Activated CD4-positive, alpha-beta memory T cell treated with anti-CD3 and anti-CD28 coated beads for 36 hours (primary cell): ENCODE results near the gene DOC2B. TPM values are rescaled to one million over a fixed set of nuclear protein-coding genes. Genes with fewer than 3 reads are reported as not detected.
"Not testable (repeated sequence)": the region's sequence is repeated elsewhere in the genome, so short reads cannot be mapped to it uniquely, and the experiment has no call there.

Experiments used
- CTCF ChIA-PET: fragments of 350-600 bp; sonication (Branson Sonifier 250); formaldehyde crosslinking; loops from one replicate; lab custom pipeline; 2021; ENCODE audit warnings: antibody characterized with exemption, inconsistent platforms; lab: Charles Lee
- POLR2A ChIA-PET: fragments of 350-600 bp; sonication (Branson Sonifier 250); formaldehyde crosslinking; loops from one replicate; lab custom pipeline; 2021; ENCODE audit warnings: antibody characterized with exemption; lab: Charles Lee
- DNase-seq: peaks from one replicate; pipeline ENCODE4 v3.0.0-alpha.2; 2020
- H3K27ac Mint-ChIP-seq: one replicate; pipeline ENCODE4 v1.8.0; 2021; ENCODE audit warnings: mixed read lengths
- H3K27me3 Mint-ChIP-seq: one replicate; pipeline ENCODE4 v1.8.0; 2021; ENCODE audit warnings: mixed read lengths
- H3K36me3 Mint-ChIP-seq: one replicate; pipeline ENCODE4 v1.8.0; 2021; ENCODE audit warnings: mixed read lengths
- H3K4me1 Mint-ChIP-seq: one replicate; pipeline ENCODE4 v1.8.0; 2021; ENCODE audit warnings: low read depth, mixed read lengths
- H3K4me3 Mint-ChIP-seq: one replicate; pipeline ENCODE4 v1.8.0; 2021; ENCODE audit warnings: mild to moderate bottlenecking, mixed read lengths
- H3K9me3 Mint-ChIP-seq: one replicate; pipeline ENCODE4 v1.8.0; 2021; ENCODE audit warnings: mixed read lengths
- intact Hi-C: fragments of 100-400 bp; cut with micrococcal nuclease; formaldehyde crosslinking; loops from one replicate; pipeline ENCODE4 v1.15.1; 2023
- total RNA-seq, 2 experiments: library from RNA; stranded (reverse); gene quantifications; one replicate each; pipeline ENCODE4 v1.2.3, GENCODE V29; 2021

The DOC2B gene
- total RNA-seq, 2 experiments from 2014 or later: 0.02 to 0.12 TPM

DNA sequence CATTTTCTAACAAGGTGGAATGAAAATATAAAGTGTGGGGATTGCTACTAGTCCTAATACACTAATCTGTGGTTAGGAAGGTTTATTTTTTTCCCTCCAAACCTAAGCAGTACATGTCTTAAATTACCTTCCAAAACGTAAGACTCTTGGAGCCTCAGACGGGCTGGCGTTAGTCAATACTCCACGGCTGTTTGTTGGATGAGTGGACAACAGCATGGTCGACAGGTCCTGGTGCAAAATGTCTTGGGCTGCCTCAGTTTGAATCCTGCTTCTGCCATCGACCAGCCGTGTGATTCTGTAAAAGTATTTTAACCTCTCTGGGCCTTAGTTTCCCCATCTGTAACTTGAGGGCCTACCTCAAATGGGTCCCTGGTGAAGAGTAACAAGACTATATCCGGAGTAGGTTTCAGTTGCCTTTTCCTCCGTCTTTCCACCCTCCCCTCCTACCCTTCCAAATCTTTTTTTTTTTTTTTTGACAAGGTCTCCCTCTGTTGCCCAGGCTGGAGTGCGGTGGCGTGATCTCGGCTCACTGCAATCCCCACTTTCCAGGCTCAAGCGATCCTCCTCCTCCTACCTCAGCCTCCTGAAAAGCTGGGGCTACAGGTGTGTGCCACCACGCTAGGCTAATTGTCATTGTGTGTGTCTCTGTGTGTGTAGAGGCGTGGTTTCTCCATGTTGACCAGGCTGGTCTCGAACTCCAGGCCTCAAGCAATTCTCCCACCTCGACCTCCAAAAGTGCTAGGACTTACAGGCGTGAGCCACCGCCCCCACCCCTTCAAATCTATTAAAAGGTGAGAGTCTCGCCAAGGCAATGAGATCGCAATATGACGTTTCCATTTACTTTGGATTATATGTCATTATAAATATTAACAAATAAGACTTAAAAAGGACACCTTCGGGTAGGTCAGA, 38.3 kb downstream of the DOC2B start:
- no peaks in the 10 kb centered on the region for H3K27me3 Mint-ChIP-seq
- intact Hi-C loops: no loop called here
- H3K4me3 Mint-ChIP-seq: no peak overlapping the region
- POLR2A ChIA-PET: no interaction called here
- DNase-seq: peak; percentile 6
- H3K4me1 Mint-ChIP-seq: peaks cover 2% of the 10 kb centered on the region
- CTCF ChIA-PET: interaction anchor here (1.3 kb wide), 1 partner anchor 856 kb away, joined by 3 read pairs; no protein-coding TSS in a partner anchor
- no peaks in the 10 kb centered on the region for H3K9me3 Mint-ChIP-seq
- no peaks in the 10 kb centered on the region for H3K36me3 Mint-ChIP-seq
- no peak overlapping the region for H3K27ac Mint-ChIP-seq

DNA sequence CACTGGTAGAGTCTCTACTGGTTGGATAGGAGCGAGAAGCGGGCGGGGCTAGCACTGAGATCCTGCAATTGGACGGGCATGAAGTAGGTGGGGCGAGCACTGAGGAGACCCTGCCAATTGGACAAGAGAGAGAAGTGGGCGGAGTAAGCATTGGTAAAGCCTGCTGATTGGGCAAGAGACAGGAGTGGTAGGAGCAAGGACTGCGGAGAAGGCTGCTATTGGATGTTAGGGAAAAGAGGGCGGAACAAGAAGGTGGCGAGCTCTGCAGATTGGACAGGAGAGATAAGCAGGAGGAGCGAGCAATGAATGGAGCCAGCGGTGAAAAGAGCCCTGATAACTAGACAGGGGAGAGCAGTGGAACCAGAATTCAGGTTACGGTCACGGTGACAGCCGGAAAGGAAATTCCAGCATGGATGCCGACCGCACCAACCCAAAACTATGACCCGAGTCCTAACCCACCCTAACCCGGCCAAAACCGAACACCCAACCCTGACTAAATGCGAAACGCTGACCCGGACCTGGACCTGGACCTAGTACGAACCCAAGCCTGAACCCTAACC, 39.3 kb downstream of the DOC2B start:
- DNase-seq: peak; percentile 54
- CTCF ChIA-PET: no interaction called here
- POLR2A ChIA-PET: no interaction called here
- no peaks in the 10 kb centered on the region for H3K9me3 Mint-ChIP-seq
- no peaks in the 10 kb centered on the region for H3K27me3 Mint-ChIP-seq
- peaks cover 2% of the 10 kb centered on the region for H3K4me1 Mint-ChIP-seq
- no peak overlapping the region for H3K27ac Mint-ChIP-seq
- no peaks in the 10 kb centered on the region for H3K36me3 Mint-ChIP-seq
- H3K4me3 Mint-ChIP-seq: no peak overlapping the region
- intact Hi-C loops: no loop called here

DNA sequence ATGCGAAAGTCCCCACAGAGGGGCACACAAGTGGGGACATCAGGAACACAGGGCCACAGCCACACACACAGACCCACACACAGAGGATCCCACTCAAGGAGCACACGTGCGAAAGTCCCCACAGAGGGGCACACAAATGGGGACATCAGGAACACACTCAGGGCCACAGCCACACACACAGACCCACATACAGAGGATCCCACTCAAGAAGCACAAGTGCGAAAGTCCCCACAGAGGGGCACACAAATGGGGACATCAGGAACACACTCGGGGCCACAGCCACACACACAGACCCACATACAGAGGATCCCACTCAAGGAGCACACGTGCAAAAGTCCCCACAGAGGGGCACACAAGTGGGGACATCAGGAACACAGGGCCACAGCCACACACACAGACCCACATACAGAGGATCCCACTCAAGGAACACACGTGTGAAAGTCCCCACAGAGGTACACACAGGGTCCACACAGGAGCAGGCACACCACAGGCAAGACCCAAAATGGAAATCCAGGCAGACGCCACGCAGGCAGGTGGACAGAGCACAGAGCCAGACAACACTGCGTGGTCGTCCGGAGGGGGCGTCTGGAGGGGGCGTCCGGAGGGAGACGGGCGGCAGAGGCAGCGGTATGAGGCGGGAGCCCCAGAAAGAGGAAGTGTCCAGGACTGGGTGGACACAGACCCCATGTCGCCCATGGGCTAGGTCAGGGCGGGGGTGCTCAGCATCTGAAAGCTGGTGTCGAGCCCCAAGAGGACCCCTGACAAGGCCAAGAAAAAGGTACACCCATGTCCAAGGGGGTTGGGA, 41.8 kb downstream of the DOC2B start:
- H3K4me1 Mint-ChIP-seq, H3K9me3 Mint-ChIP-seq, H3K4me3 Mint-ChIP-seq, H3K27me3 Mint-ChIP-seq, intact Hi-C loops, POLR2A ChIA-PET, CTCF ChIA-PET, H3K36me3 Mint-ChIP-seq, H3K27ac Mint-ChIP-seq: not testable (repeated sequence)
- peak; percentile 3 for DNase-seq

- intact Hi-C loops, H3K36me3 Mint-ChIP-seq, H3K9me3 Mint-ChIP-seq, H3K27me3 Mint-ChIP-seq, CTCF ChIA-PET, H3K27ac Mint-ChIP-seq, H3K4me1 Mint-ChIP-seq, POLR2A ChIA-PET, H3K4me3 Mint-ChIP-seq: not testable (repeated sequence)
- peak; percentile 4 for DNase-seq
Measured at GRCh38 chr17:137166-137807, 44.2 kb downstream of the DOC2B start, which contains the start of gene SCGB1C2. SCGB1C2 (plus strand) TSS chr17:137569; CDS start chr17:137591, 22 bp downstream.

GRCh38 chr17:136531-136930, 44.9 kb downstream of the DOC2B start:
- not testable (repeated sequence) for H3K4me3 Mint-ChIP-seq
- peak; percentile 86 for DNase-seq

DNA sequence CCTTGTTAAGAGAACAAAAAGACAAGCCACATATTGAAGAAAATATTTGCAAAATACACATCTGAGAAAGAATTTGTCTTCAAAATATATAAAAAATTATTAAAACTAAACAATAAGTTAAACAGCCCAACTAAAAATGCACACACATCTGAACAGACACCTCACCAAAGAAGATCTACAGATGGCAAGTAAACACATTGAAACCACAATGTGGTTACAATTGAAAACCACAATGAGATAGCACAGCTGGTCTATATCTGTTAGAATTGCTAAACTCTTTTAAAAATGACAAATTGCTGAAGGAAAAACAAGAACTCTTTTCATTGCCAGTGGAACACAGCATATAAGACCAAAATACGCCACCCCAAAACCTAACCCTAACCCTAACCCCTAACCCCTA, 45.6 kb downstream of the DOC2B start:
- H3K27me3 Mint-ChIP-seq, H3K36me3 Mint-ChIP-seq, CTCF ChIA-PET, H3K27ac Mint-ChIP-seq, POLR2A ChIA-PET, H3K4me3 Mint-ChIP-seq, intact Hi-C loops, DNase-seq, H3K9me3 Mint-ChIP-seq, H3K4me1 Mint-ChIP-seq: not testable (repeated sequence)

More at GRCh38 chr17:136531-136930, 44.9 kb downstream of the DOC2B start:
- POLR2A ChIA-PET, H3K9me3 Mint-ChIP-seq, CTCF ChIA-PET, H3K27ac Mint-ChIP-seq, intact Hi-C loops, H3K36me3 Mint-ChIP-seq, H3K27me3 Mint-ChIP-seq, H3K4me1 Mint-ChIP-seq: not testable (repeated sequence)

DNA sequence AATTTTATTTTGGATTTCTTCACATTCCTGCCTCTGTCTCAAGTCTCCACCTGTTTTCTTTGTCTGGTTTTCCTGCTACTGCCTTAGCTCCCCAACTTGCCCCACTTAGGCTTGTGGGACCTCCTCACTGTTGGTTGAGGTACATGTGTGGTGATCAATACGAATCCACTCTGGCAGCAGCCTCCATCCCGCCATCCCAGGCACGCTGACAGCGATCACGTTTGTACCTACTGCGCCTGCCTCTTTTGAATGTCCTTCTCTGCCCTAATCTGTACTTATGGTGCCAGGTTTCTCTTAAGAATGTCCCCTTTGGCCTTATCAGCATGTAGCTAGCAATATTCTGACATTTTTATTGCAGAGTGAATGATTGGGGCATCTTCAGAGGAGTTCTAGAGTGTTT, 46.4 kb downstream of the DOC2B start:
- CTCF ChIA-PET: not testable (repeated sequence)

GRCh38 chr17:134332-134785, 47.1 kb downstream of the DOC2B start:
- H3K4me1 Mint-ChIP-seq, H3K27me3 Mint-ChIP-seq, H3K9me3 Mint-ChIP-seq, POLR2A ChIA-PET, H3K4me3 Mint-ChIP-seq, CTCF ChIA-PET, H3K27ac Mint-ChIP-seq, H3K36me3 Mint-ChIP-seq, intact Hi-C loops: not testable (repeated sequence)
- peak; percentile 57 for DNase-seq

More for the DNA sequence above, 46.4 kb downstream of the DOC2B start:
- H3K9me3 Mint-ChIP-seq, H3K4me1 Mint-ChIP-seq, H3K27ac Mint-ChIP-seq, H3K27me3 Mint-ChIP-seq, H3K4me3 Mint-ChIP-seq, DNase-seq, intact Hi-C loops, H3K36me3 Mint-ChIP-seq, POLR2A ChIA-PET: not testable (repeated sequence)

DNA sequence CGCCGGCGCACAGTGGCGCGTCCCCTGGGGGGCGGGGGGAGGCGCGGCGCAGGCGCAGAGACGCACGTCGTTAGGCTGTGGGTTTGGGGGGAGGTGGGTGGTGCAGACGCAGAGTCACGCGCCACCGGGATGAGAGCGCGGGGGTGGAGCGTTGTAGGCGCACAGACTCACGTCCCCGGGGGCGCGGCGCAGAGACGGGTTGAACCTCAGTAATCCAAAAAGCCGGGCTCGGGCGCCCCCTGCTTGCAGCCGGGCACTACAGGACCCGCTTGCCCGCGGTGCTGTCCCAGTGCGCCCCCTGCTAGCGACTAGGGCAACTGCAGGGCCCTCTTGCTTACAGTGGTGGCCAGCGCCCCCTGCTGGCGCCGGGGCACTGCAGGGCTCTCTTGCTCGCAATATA, 47.5 kb downstream of the DOC2B start:
- H3K36me3 Mint-ChIP-seq, H3K9me3 Mint-ChIP-seq, intact Hi-C loops, POLR2A ChIA-PET, CTCF ChIA-PET, H3K4me1 Mint-ChIP-seq, H3K27ac Mint-ChIP-seq, H3K27me3 Mint-ChIP-seq, DNase-seq, H3K4me3 Mint-ChIP-seq: not testable (repeated sequence)

GRCh38 chr17:118339-118917, 63.0 kb downstream of the DOC2B start:
- H3K9me3 Mint-ChIP-seq, H3K4me1 Mint-ChIP-seq, POLR2A ChIA-PET, H3K27ac Mint-ChIP-seq, CTCF ChIA-PET, DNase-seq, H3K4me3 Mint-ChIP-seq, H3K27me3 Mint-ChIP-seq, intact Hi-C loops, H3K36me3 Mint-ChIP-seq: not testable (repeated sequence)

DNA sequence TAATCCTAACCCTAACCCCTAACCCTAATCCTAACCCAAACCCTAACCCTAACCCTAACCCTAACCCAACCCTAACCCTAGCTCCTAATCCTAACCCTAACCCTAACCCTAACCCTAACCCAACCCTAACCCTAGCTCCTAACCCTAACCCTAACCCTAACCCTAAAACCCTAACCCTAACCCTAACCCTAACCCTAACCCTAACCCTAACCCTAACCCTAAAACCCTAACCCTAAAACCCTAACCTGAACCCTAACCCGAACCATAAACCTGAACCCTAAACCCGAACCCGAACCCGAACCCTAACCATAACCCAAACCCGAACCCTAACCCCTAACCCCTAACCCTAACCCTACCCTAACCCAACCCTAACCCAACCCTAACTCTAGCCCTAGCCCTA, 68.3 kb downstream of the DOC2B start:
- H3K9me3 Mint-ChIP-seq, H3K27ac Mint-ChIP-seq, POLR2A ChIA-PET, DNase-seq, H3K4me3 Mint-ChIP-seq, H3K36me3 Mint-ChIP-seq, intact Hi-C loops, CTCF ChIA-PET, H3K27me3 Mint-ChIP-seq, H3K4me1 Mint-ChIP-seq: not testable (repeated sequence)
